ENCODE measurements around the gene CDT1. TPM values are rescaled to one million over a fixed set of nuclear protein-coding genes. Genes with fewer than 3 reads are reported as not detected.
"Not testable (repeated sequence)": the region's sequence is repeated elsewhere in the genome, so short reads cannot be mapped to it uniquely, and the experiment has no call there.

Gene CDT1
- total RNA-seq, 1 donor from 2014 or later: 0.26 TPM

GRCh38 chr16:88785106-88785924 lies 18.3 kb upstream of the CDT1 start, which contains the start of gene PIEZO1:
PIEZO1 (minus strand) TSS chr16:88785220; CDS start chr16:88784964, 256 bp downstream.
- no peak for DNase-seq (ENCODE audit: low read depth)
- TF ChIP-seq, protein P1, sequence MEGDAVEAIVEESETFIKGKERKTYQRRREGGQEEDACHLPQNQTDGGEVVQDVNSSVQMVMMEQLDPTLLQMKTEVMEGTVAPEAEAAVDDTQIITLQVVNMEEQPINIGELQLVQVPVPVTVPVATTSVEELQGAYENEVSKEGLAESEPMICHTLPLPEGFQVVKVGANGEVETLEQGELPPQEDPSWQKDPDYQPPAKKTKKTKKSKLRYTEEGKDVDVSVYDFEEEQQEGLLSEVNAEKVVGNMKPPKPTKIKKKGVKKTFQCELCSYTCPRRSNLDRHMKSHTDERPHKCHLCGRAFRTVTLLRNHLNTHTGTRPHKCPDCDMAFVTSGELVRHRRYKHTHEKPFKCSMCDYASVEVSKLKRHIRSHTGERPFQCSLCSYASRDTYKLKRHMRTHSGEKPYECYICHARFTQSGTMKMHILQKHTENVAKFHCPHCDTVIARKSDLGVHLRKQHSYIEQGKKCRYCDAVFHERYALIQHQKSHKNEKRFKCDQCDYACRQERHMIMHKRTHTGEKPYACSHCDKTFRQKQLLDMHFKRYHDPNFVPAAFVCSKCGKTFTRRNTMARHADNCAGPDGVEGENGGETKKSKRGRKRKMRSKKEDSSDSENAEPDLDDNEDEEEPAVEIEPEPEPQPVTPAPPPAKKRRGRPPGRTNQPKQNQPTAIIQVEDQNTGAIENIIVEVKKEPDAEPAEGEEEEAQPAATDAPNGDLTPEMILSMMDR (IDR thresholded peaks at IDR 0.05; ENCODE audit: insufficient read depth, low read length, severe bottlenecking): peak; percentile 89
- H3K27me3 ChIP-seq (ENCODE audit: control insufficient read depth, insufficient read depth, low read length): no peaks in the 10 kb centered on the region
- peak within 1 kb of the TSS; percentile 47 for H3K4me3 ChIP-seq (ENCODE audit: low read depth, low read length)
- FAIRE-seq: no peak
- H3K36me3 ChIP-seq (ENCODE audit: control insufficient read depth, insufficient read depth, low read length): peaks cover 3% of the 10 kb centered on the region

DNA sequence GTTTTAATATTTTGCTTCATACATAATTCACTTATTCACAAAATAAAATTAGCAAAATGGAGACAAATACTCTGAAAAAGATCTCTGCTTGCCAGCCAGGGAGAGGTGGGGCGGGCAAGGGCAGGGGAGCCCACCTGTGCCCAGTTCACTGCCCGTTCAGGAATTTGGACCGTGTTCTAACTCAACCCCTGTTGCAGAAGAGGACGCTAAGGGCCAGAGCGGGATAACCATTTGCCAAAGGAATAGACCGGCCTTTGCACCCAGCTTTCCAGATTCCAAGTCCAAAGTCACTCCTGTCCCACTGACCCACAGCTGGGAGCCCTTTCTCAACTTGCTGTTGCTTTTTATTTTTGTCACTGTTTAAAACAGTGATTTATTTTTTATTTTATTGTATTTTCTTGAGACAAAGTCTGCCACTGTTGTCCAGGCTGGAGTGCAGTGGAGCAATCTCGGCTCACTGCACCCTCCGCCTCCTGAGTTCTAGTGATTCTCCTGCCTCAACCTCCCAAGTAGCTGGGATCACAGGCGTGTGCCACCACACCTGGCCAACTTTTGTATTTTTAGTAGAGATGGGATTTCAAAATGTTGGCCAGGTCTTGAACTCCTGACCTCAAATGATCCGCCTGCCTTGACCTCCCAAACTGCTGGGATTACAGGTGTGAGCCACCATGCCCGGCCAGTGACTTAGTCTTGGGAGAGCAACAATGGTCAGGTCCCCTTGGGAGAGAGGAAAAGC lies 15.8 kb upstream of the CDT1 start:
- DNase-seq (ENCODE audit: low read depth): no peak
- FAIRE-seq: no peak
- TF ChIP-seq, protein P1 (IDR thresholded peaks at IDR 0.05; ENCODE audit: insufficient read depth, low read length, severe bottlenecking): no peak
- Histone ChIP-seq H3K36me3 (ENCODE audit: control insufficient read depth, insufficient read depth, low read length) (no peaks in the 10 kb centered on the region), H3K27me3 (ENCODE audit: control insufficient read depth, insufficient read depth, low read length) (peaks cover 6% of the 10 kb centered on the region), H3K4me3 (ENCODE audit: low read depth, low read length) (no peak overlapping the region)

GRCh38 chr16:88788749-88789148 lies 14.8 kb upstream of the CDT1 start:
- FAIRE-seq; H3K36me3 ChIP-seq (ENCODE audit: control insufficient read depth, insufficient read depth, low read length); DNase-seq (ENCODE audit: low read depth); H3K27me3 ChIP-seq (ENCODE audit: control insufficient read depth, insufficient read depth, low read length); H3K4me3 ChIP-seq (ENCODE audit: low read depth, low read length): not testable (repeated sequence)

DNA sequence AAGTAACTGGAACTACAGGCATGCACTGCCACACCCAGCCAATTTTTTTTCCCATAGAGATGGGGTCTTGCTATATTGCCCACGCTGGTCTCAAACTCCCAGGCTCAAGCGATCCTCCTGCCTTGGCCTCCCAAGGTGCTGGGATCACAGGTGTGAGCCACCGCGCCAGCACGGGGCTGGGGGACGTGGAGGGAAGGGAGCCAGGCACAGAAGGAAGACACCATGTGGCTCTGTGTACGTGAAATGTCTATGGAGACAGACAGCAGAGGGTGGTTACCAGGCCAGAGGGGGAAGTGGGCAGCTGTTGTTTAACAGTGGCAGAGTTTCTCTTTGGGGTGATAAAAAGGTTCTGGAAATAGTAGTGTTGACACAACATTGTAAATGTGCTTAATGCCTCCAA lies 14.0 kb upstream of the CDT1 start:
- DNase-seq (ENCODE audit: low read depth) (no peak), FAIRE-seq (no peak)
- Histone ChIP-seq H3K36me3 (ENCODE audit: control insufficient read depth, insufficient read depth, low read length) (no peaks in the 10 kb centered on the region), H3K4me3 (ENCODE audit: low read depth, low read length) (no peak overlapping the region), H3K27me3 (ENCODE audit: control insufficient read depth, insufficient read depth, low read length) (peaks cover 9% of the 10 kb centered on the region)
- TF ChIP-seq, protein P1 (IDR thresholded peaks at IDR 0.05; ENCODE audit: insufficient read depth, low read length, severe bottlenecking): no peak

GRCh38 chr16:88790312-88791211 lies 13.0 kb upstream of the CDT1 start:
- no peak for DNase-seq (ENCODE audit: low read depth)
- no peaks in the 10 kb centered on the region for H3K36me3 ChIP-seq (ENCODE audit: control insufficient read depth, insufficient read depth, low read length)
- TF ChIP-seq, protein P1 (IDR thresholded peaks at IDR 0.05; ENCODE audit: insufficient read depth, low read length, severe bottlenecking): no peak
- H3K27me3 ChIP-seq (ENCODE audit: control insufficient read depth, insufficient read depth, low read length): peaks cover 9% of the 10 kb centered on the region
- FAIRE-seq: no peak
- no peak overlapping the region for H3K4me3 ChIP-seq (ENCODE audit: low read depth, low read length)

Data from bronchial epithelial cell (primary cell).